Urothelium cell line (cell line): ENCODE results near the gene PAQR8.

ENCODE experiments used
- DNase-seq: peaks from one replicate; pipeline ENCODE4 v3.0.0; 2011; ENCODE audit warnings: low spot score, mixed read lengths
- FAIRE-seq: peaks from 2 replicates; lab custom pipeline; 2011; peaks lifted over from hg19 to GRCh38; lab: Jason Lieb, UNC

Gene PAQR8

GRCh38 chr6:52457096-52457495, 95.1 kb downstream of the PAQR8 start:
- FAIRE-seq = no peak

More at GRCh38 chr6:52457096-52457495, 95.1 kb downstream of the PAQR8 start:
- no peak for DNase-seq
